HepG2 (cell line): Measurements from ENCODE around the gene APC2. TPM values are rescaled to one million over a fixed set of nuclear protein-coding genes. Genes with fewer than 3 reads are reported as not detected.
A peak's percentile ranks its signal among the peaks of the same experiment; 100 is the strongest.

Experiments
- CREB1 ChIP-seq, 2 experiments: fragments of 450-650 bp in 1 of 2; IDR thresholded peaks; 2 replicates each; pipeline ENCODE4 v1.6.1; 2016 to 2017; ENCODE audit warnings: control low read depth in 1 of 2, mild to moderate bottlenecking in 1 of 2, missing compliant biosample characterization in 1 of 2, missing genetic modification characterization in 1 of 2
- EED ChIP-seq: sonication (generic); formaldehyde crosslinking; IDR thresholded peaks from 2 replicates; pipeline ENCODE4 v1.5.0; 2020; ENCODE audit warnings: mild to moderate bottlenecking, missing genetic modification reagents
- FOXM1 ChIP-seq: sonication (generic); formaldehyde crosslinking; IDR thresholded peaks from 2 replicates; pipeline ENCODE4 v1.5.0; 2020; ENCODE audit warnings: missing genetic modification reagents
- GATAD1 ChIP-seq: IDR thresholded peaks from 2 replicates; pipeline ENCODE4 v1.6.1; 2016; ENCODE audit warnings: missing genetic modification reagents, missing compliant biosample characterization
- NFKBIZ ChIP-seq: IDR thresholded peaks from 2 replicates; pipeline ENCODE4 v1.6.1; 2018; ENCODE audit warnings: missing genetic modification reagents, missing compliant biosample characterization
- NR3C1 ChIP-seq: sonication (generic); formaldehyde crosslinking; IDR thresholded peaks from 2 replicates; pipeline ENCODE4 v1.4.0; 2020; ENCODE audit warnings: missing genetic modification reagents
- POLR2G ChIP-seq: fragments of 200-400 bp; formaldehyde crosslinking; IDR thresholded peaks from 2 replicates; pipeline ENCODE4 v1.6.1; 2018; ENCODE audit warnings: mild to moderate bottlenecking, low read depth, low read length, moderate library complexity
- SYNCRIP ChIP-seq: fragments of 200-400 bp; formaldehyde crosslinking; IDR thresholded peaks from 2 replicates; pipeline ENCODE4 v1.6.1; 2018; ENCODE audit warnings: mild to moderate bottlenecking, low read depth, low read length; ENCODE audit not compliant: insufficient read depth
- TCF12 ChIP-seq, 2 experiments: fragments of 450-650 bp in 1 of 2; sonication (generic) in 1 of 2; formaldehyde crosslinking in 1 of 2; IDR thresholded peaks; 2 replicates each; pipeline versions ENCODE4 v1.6.1 to v1.8.0; 2017 to 2022; ENCODE audit warnings: antibody characterized with exemption in 1 of 2, mild to moderate bottlenecking in 1 of 2, missing genetic modification reagents in 1 of 2, moderate library complexity in 1 of 2
- ZBTB7A ChIP-seq: sonication (generic); formaldehyde crosslinking; IDR thresholded peaks from 2 replicates; pipeline ENCODE4 v1.8.0; 2022; ENCODE audit warnings: mild to moderate bottlenecking, missing genetic modification reagents
- ZNF136 ChIP-seq: sonication (generic); formaldehyde crosslinking; IDR thresholded peaks from 2 replicates; pipeline ENCODE4 v1.8.1; 2022; ENCODE audit warnings: low read depth, mild to moderate bottlenecking, moderate library complexity, missing genetic modification reagents
- ZNF17 ChIP-seq: sonication (generic); formaldehyde crosslinking; IDR thresholded peaks from 2 replicates; pipeline ENCODE4 v1.5.0; 2020; ENCODE audit warnings: mild to moderate bottlenecking, missing genetic modification reagents
- ZNF329 ChIP-seq: sonication (generic); formaldehyde crosslinking; IDR thresholded peaks from 2 replicates; pipeline ENCODE4 v1.9.0; 2021; ENCODE audit warnings: low read depth, mild to moderate bottlenecking, missing genetic modification reagents
- ZNF331 ChIP-seq: sonication (generic); formaldehyde crosslinking; IDR thresholded peaks from 2 replicates; pipeline ENCODE4 v1.4.0; 2020; ENCODE audit warnings: missing genetic modification reagents
- ZNF788 ChIP-seq: sonication (generic); formaldehyde crosslinking; IDR thresholded peaks from 2 replicates; pipeline ENCODE4 v1.5.0; 2020; ENCODE audit warnings: mild to moderate bottlenecking, missing genetic modification reagents, borderline replicate concordance
- polyA plus RNA-seq, 8 experiments: library from polyadenylated mRNA; depleted of rRNA in 3 of 8; stranded (reverse) in 7 of 8; unstranded in 1 of 8; fragments of >200 nt; fragmentation: Illumina TruSeq in 4 of 8; extraction: Trizol in 4 of 8; gene quantifications; 2 replicates each; pipeline versions ENCODE4 v1.2.1 to v1.2.3, GENCODE V29; 2011 to 2016; ENCODE audit warnings: low read depth in 4 of 8, missing spikeins in 1 of 8, mixed read lengths in 1 of 8; ENCODE audit not compliant: insufficient read depth in 1 of 8
- total RNA-seq, 5 experiments: library from RNA; depleted of rRNA; stranded (reverse); fragments of >200 nt; fragmentation: Illumina TruSeq; extraction: Trizol; gene quantifications; 2 replicates each; pipeline ENCODE4 v1.2.3, GENCODE V29; 2016; ENCODE audit warnings: low read depth in 1 of 5
- TF ChIP-seq, protein P1 (sequence below), 2 experiments: sonication (generic) in 1 of 2; formaldehyde crosslinking in 1 of 2; IDR thresholded peaks; 2 replicates each; pipeline versions ENCODE4 v1.4.0 to v1.6.1; 2018 to 2020; ENCODE audit warnings: missing genetic modification reagents in 2 of 2, borderline replicate concordance in 1 of 2, low read depth in 1 of 2, mild to moderate bottlenecking in 1 of 2, missing biosample characterization in 1 of 2
- TF ChIP-seq, protein P2 (sequence below): sonication (generic); formaldehyde crosslinking; IDR thresholded peaks from 2 replicates; pipeline ENCODE4 v1.8.1; 2023; ENCODE audit warnings: missing genetic modification reagents, inconsistent platforms, borderline replicate concordance
- TF ChIP-seq, protein P3 (sequence below): sonication (generic); formaldehyde crosslinking; IDR thresholded peaks from 2 replicates; pipeline ENCODE4 v1.4.0; 2020; ENCODE audit warnings: missing genetic modification reagents
- TF ChIP-seq, protein P4 (sequence below): sonication (generic); formaldehyde crosslinking; IDR thresholded peaks from 2 replicates; pipeline ENCODE4 v1.4.0; 2020; ENCODE audit warnings: missing genetic modification reagents
- TF ChIP-seq, protein P5 (sequence below): sonication (generic); formaldehyde crosslinking; IDR thresholded peaks from 2 replicates; pipeline ENCODE4 v1.5.0; 2020; ENCODE audit warnings: missing genetic modification reagents

APC2 gene
- total and polyA plus RNA-seq, 2 of the 13 experiments (the other 11 are each of a cell fraction or from before 2014, with no cell fraction given) = 0.08 to 0.22 TPM

DNA sequence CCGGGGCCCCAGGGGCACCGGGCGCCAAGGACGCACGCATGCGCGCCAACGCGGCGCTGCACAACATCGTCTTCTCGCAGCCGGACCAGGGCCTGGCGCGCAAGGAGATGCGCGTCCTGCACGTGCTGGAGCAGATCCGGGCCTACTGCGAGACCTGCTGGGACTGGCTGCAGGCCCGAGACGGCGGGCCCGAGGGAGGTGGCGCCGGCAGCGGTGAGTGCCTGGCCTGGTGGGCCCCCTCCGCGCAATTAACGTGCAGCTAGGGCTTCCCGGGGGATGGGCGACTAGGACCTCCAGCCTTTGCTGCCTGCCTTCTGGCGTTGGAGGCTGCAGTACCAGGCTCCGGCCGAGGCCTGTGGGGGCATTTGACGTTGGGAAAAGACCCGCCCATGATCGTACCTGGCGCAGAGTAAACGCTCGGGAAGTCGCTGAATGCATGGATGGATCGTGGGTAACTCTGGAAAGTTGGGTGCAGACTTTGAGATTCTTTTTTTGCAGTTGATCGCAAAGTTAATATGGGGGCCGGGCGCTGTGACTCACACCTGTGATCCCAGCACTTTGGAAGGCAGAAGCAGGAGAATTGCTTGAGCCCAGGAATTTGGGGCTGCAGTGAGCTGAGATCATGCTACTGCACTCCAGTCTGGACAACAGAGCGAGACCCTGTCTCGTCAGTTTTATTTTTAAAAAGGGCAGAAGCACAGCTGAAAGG lies 7.3 kb downstream of the APC2 start (continued):
- TF ChIP-seq, protein P1, sequence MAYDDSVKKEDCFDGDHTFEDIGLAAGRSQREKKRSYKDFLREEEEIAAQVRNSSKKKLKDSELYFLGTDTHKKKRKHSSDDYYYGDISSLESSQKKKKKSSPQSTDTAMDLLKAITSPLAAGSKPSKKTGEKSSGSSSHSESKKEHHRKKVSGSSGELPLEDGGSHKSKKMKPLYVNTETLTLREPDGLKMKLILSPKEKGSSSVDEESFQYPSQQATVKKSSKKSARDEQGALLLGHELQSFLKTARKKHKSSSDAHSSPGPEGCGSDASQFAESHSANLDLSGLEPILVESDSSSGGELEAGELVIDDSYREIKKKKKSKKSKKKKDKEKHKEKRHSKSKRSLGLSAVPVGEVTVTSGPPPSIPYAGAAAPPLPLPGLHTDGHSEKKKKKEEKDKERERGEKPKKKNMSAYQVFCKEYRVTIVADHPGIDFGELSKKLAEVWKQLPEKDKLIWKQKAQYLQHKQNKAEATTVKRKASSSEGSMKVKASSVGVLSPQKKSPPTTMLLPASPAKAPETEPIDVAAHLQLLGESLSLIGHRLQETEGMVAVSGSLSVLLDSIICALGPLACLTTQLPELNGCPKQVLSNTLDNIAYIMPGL (CRISPR knock-in tag; IDR thresholded peaks at IDR 0.05; ENCODE audit: borderline replicate concordance in 1 of 2, low read depth in 1 of 2) = no peak
- TF ChIP-seq, protein P2, sequence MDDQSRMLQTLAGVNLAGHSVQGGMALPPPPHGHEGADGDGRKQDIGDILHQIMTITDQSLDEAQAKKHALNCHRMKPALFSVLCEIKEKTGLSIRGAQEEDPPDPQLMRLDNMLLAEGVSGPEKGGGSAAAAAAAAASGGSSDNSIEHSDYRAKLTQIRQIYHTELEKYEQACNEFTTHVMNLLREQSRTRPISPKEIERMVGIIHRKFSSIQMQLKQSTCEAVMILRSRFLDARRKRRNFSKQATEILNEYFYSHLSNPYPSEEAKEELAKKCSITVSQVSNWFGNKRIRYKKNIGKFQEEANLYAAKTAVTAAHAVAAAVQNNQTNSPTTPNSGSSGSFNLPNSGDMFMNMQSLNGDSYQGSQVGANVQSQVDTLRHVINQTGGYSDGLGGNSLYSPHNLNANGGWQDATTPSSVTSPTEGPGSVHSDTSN (CRISPR knock-in tag) = no peak
- TF ChIP-seq, protein P3, sequence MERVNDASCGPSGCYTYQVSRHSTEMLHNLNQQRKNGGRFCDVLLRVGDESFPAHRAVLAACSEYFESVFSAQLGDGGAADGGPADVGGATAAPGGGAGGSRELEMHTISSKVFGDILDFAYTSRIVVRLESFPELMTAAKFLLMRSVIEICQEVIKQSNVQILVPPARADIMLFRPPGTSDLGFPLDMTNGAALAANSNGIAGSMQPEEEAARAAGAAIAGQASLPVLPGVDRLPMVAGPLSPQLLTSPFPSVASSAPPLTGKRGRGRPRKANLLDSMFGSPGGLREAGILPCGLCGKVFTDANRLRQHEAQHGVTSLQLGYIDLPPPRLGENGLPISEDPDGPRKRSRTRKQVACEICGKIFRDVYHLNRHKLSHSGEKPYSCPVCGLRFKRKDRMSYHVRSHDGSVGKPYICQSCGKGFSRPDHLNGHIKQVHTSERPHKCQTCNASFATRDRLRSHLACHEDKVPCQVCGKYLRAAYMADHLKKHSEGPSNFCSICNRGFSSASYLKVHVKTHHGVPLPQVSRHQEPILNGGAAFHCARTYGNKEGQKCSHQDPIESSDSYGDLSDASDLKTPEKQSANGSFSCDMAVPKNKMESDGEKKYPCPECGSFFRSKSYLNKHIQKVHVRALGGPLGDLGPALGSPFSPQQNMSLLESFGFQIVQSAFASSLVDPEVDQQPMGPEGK (CRISPR knock-in tag) = peak; percentile 24; the same call in 1 of the 2 replicates
- no peak for TF ChIP-seq EED (CRISPR knock-in tag)
- TF ChIP-seq NR3C1 (CRISPR knock-in tag) = no peak
- TF ChIP-seq, protein P4, sequence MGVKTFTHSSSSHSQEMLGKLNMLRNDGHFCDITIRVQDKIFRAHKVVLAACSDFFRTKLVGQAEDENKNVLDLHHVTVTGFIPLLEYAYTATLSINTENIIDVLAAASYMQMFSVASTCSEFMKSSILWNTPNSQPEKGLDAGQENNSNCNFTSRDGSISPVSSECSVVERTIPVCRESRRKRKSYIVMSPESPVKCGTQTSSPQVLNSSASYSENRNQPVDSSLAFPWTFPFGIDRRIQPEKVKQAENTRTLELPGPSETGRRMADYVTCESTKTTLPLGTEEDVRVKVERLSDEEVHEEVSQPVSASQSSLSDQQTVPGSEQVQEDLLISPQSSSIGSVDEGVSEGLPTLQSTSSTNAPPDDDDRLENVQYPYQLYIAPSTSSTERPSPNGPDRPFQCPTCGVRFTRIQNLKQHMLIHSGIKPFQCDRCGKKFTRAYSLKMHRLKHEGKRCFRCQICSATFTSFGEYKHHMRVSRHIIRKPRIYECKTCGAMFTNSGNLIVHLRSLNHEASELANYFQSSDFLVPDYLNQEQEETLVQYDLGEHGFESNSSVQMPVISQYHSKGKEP = no peak
- no peak for TF ChIP-seq ZNF17 (CRISPR knock-in tag)
- no peak for TF ChIP-seq NFKBIZ (CRISPR knock-in tag)
- no peak for TF ChIP-seq TCF12 (IDR thresholded peaks at IDR 0.05)
- TF ChIP-seq TCF12 (CRISPR knock-in tag; IDR thresholded peaks at IDR 0.05) = no peak
- no peak for TF ChIP-seq CREB1 (IDR thresholded peaks at IDR 0.05)
- no peak for TF ChIP-seq CREB1 (CRISPR knock-in tag; IDR thresholded peaks at IDR 0.05)
- TF ChIP-seq ZNF136 = no peak
- no peak for TF ChIP-seq ZBTB7A (CRISPR knock-in tag)
- no peak for TF ChIP-seq FOXM1 (CRISPR knock-in tag)
- TF ChIP-seq POLR2G = 0 out of 2 replicates have a peak, but pooled peaks have one; percentile 22
- no peak for TF ChIP-seq ZNF331 (CRISPR knock-in tag)
- TF ChIP-seq ZNF788 = no peak
- no peak for TF ChIP-seq ZNF329 (CRISPR knock-in tag)
- no peak for TF ChIP-seq GATAD1
- TF ChIP-seq SYNCRIP = no peak
- TF ChIP-seq, protein P5, sequence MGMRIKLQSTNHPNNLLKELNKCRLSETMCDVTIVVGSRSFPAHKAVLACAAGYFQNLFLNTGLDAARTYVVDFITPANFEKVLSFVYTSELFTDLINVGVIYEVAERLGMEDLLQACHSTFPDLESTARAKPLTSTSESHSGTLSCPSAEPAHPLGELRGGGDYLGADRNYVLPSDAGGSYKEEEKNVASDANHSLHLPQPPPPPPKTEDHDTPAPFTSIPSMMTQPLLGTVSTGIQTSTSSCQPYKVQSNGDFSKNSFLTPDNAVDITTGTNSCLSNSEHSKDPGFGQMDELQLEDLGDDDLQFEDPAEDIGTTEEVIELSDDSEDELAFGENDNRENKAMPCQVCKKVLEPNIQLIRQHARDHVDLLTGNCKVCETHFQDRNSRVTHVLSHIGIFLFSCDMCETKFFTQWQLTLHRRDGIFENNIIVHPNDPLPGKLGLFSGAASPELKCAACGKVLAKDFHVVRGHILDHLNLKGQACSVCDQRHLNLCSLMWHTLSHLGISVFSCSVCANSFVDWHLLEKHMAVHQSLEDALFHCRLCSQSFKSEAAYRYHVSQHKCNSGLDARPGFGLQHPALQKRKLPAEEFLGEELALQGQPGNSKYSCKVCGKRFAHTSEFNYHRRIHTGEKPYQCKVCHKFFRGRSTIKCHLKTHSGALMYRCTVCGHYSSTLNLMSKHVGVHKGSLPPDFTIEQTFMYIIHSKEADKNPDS (CRISPR knock-in tag) = 0 out of 2 replicates have a peak, but pooled peaks have one; percentile 32
